ENCODE measurements around the gene TRIO. TPM values are rescaled to one million over a fixed set of nuclear protein-coding genes. Genes with fewer than 3 reads are reported as not detected.

Gene TRIO
- total RNA-seq, 4 donors from 2014 or later, result 67.4 to 103 (median 94.7) TPM

DNA sequence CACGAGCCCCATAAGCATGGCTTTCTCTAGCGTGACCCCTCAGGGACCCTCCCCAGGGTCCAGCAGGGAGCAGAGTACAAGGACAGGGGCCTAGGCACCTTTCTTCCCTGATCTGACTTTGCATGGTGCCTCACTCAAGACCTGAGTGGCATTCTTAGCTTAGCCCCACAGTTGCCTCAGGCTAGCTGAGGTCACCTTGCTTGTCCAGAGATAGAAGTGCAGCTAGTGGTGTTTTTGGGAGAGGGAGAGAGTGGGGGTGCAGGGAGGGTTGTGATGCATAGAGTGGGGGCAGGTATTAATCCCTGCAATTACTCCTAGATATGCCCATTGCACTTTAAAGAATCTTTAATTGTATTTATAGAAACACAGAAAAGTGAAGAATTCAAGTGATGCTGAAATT lies 8.4 kb upstream of the TRIO start:
- no peak for TF ChIP-seq POLR2A (IDR thresholded peaks at IDR 0.05)
- TF ChIP-seq, protein P1, sequence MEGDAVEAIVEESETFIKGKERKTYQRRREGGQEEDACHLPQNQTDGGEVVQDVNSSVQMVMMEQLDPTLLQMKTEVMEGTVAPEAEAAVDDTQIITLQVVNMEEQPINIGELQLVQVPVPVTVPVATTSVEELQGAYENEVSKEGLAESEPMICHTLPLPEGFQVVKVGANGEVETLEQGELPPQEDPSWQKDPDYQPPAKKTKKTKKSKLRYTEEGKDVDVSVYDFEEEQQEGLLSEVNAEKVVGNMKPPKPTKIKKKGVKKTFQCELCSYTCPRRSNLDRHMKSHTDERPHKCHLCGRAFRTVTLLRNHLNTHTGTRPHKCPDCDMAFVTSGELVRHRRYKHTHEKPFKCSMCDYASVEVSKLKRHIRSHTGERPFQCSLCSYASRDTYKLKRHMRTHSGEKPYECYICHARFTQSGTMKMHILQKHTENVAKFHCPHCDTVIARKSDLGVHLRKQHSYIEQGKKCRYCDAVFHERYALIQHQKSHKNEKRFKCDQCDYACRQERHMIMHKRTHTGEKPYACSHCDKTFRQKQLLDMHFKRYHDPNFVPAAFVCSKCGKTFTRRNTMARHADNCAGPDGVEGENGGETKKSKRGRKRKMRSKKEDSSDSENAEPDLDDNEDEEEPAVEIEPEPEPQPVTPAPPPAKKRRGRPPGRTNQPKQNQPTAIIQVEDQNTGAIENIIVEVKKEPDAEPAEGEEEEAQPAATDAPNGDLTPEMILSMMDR (IDR thresholded peaks at IDR 0.05), result no peak
- H3K4me1 ChIP-seq, result no peaks in the 10 kb centered on the region
- intact Hi-C loops (cut with DNase I), result no loop called here
- H3K9me3 ChIP-seq, result no peaks in the 10 kb centered on the region
- DNase-seq, result no peak
- no peaks in the 10 kb centered on the region for H3K27me3 ChIP-seq
- 77 to 94% methylated on average over 2 of the region's 2 CpGs for WGBS, 2 donors
- H3K36me3 ChIP-seq, result no peaks in the 10 kb centered on the region
- no peak overlapping the region for H3K4me3 ChIP-seq (replicated peaks in 1 of 3)
- H3K27ac ChIP-seq, result no peak overlapping the region

DNA sequence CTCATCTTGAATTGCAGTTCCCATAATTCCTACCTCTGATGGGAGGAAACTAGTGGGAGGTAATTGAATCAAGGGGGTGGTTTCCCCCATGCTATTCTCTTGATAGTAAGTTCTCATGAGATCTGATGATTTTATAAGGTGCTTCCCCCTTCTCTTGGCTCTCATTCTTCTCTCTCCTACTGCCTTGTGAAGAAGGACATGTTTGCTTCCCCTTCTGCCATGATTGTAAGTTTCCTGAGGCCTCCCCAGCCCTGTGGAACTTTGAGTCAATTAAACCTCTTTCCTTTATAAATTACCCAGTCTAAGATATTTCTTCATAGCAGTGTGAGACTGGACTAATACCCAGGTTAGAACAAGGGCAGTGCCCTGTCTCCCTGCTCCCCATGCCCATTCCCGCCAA lies 7.5 kb upstream of the TRIO start:
- Histone ChIP-seq H3K4me3 (replicated peaks in 1 of 3) (no peak overlapping the region), H3K4me1 (no peaks in the 10 kb centered on the region), H3K27ac (no peak overlapping the region), H3K27me3 (no peaks in the 10 kb centered on the region), H3K9me3 (no peaks in the 10 kb centered on the region), H3K36me3 (no peaks in the 10 kb centered on the region)
- DNase-seq, result no peak
- TF ChIP-seq, protein P1 (IDR thresholded peaks at IDR 0.05), result no peak
- no peak for TF ChIP-seq POLR2A (IDR thresholded peaks at IDR 0.05)
- intact Hi-C loops (cut with DNase I), result no loop called here
- WGBS, 2 donors, result 100% methylated on average over 1 of the region's 1 CpG

DNA sequence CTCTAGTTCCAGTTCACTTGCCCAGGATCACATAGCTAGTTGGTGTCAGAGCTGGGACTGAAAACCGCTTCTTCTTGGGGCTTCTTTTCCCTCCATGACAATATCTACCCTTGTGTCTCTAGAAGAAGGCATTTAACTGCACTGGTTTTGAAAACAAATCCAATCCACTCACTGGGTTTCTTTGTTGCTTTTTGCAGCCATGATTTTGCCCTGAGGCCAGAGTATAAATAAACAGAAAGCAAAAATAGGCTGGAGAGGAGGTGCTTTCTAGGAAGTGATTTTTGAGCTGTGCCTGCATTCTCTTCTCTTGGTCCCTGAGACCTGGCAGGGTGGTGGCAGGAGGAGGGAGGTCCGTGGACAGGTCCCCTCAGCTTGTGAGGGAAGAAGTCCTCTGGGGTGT lies 6.9 kb upstream of the TRIO start:
- H3K27me3 ChIP-seq, result no peaks in the 10 kb centered on the region
- no peak for DNase-seq
- no peak overlapping the region for H3K4me3 ChIP-seq (replicated peaks in 1 of 3)
- no peaks in the 10 kb centered on the region for H3K4me1 ChIP-seq
- no peaks in the 10 kb centered on the region for H3K9me3 ChIP-seq
- H3K27ac ChIP-seq, result no peak overlapping the region
- TF ChIP-seq POLR2A (IDR thresholded peaks at IDR 0.05), result no peak
- TF ChIP-seq, protein P1 (IDR thresholded peaks at IDR 0.05), result no peak
- WGBS, 2 donors, result 53 to 72% methylated on average over 2 of the region's 2 CpGs
- no peaks in the 10 kb centered on the region for H3K36me3 ChIP-seq
- intact Hi-C loops (cut with DNase I), result no loop called here

DNA sequence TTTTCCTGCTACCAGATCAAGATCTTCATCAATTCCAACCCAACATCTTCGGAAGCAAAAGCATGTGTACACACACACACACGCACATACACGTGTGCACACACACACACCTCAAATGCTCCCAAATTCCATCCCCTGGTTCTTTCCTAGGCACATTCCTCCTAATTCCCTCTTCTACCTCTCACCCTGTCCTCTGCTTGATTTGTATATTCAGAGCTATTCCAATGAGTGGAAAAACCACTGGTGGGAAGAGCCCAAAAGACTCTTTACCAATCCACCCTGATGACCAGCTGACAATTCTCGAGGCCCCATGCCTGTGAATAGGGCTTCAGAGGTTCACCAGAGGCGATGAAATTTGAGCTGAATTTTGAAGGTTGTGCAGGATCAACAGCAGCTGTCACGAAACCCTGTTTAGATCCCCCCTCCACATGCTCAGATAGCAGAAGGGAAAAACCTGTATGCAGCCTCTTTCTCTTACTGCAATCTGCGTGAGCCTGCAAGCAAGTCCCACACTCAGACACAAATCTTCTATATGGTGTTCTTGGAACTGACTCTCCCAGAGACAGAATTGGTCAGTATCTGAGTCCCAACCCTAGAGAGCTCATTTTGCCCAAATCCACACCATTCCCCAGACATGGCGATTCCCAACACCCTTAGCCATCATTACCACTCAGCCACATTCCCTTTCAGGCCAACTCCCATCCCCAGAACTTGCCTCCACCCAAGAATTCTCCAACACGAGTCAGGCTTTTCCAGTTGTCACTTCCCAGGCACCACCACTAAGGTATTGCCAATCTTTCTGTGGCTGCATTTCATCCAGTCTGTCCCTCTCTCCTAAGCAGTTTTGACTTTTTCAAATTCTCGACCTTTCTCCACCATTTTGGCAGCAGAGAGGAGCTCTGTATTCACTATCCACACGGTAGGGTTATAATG lies 4.3 kb upstream of the TRIO start:
- no peaks in the 10 kb centered on the region for H3K9me3 ChIP-seq
- H3K4me1 ChIP-seq, result peaks cover 0 to 4% of the 10 kb centered on the region in 2 donors
- intact Hi-C loops (cut with DNase I), result no loop called here
- H3K36me3 ChIP-seq, result no peaks in the 10 kb centered on the region
- H3K27ac ChIP-seq, result no peak overlapping the region
- WGBS, 2 donors, result 84 to 88% methylated on average over 11 of the region's 11 CpGs
- no peak for TF ChIP-seq POLR2A (IDR thresholded peaks at IDR 0.05)
- TF ChIP-seq, protein P1 (IDR thresholded peaks at IDR 0.05), result no peak
- H3K4me3 ChIP-seq (replicated peaks in 1 of 3), result no peak overlapping the region
- no peaks in the 10 kb centered on the region for H3K27me3 ChIP-seq
- DNase-seq, result no peak

DNA sequence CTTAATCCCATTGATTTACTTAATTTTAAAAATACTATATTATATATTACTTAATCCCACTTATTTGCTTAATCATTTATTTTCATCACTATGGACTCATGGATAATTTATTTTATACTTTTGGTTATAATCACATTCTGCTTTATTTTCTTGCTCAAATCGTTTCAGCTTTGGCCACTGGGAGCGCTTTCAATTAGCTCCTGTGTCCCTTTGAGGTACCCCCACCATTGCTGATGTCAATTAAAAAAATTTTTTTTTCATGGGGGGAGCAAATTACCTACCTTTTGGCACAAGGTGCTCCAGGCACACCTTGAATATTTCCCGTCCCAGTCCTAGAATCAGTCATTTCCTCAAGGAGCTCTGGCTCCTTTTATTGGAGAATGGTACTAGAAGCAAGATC lies 1.4 kb upstream of the TRIO start:
- no peak for DNase-seq
- WGBS, 2 donors, result 69 to 82% methylated on average over 3 of the region's 3 CpGs
- Histone ChIP-seq H3K9me3 (no peaks in the 10 kb centered on the region), H3K4me1 (peaks cover 14 to 15% of the 10 kb centered on the region in 2 donors), H3K4me3 (replicated peaks in 1 of 3) (no peak overlapping the region), H3K27ac (no peak overlapping the region), H3K27me3 (no peaks in the 10 kb centered on the region), H3K36me3 (no peaks in the 10 kb centered on the region)
- intact Hi-C loops (cut with DNase I), result loop anchor here (10.0 kb wide), 1 partner anchor 123 kb away; no protein-coding TSS in a partner anchor
- TF ChIP-seq, protein P1 (IDR thresholded peaks at IDR 0.05), result no peak
- no peak for TF ChIP-seq POLR2A (IDR thresholded peaks at IDR 0.05)
